Placental epithelial cell (primary cell): ENCODE data around the gene NPW. TPM values are rescaled to one million over a fixed set of nuclear protein-coding genes. Genes with fewer than 3 reads are reported as not detected.

Experiments used
- small RNA-seq: library from RNA; depleted of rRNA; stranded (forward); fragments of <200 nt; gene quantifications from one replicate; pipeline ENCODE3, GENCODE V24; 2012
- total RNA-seq: library from RNA; depleted of rRNA; stranded (reverse); fragments of >200 nt; gene quantifications from 2 replicates; pipeline ENCODE4 v1.2.3, GENCODE V29; 2012

Gene NPW
- 0.33 and 0.39 TPM in 2 replicates for total RNA-seq

DNA sequence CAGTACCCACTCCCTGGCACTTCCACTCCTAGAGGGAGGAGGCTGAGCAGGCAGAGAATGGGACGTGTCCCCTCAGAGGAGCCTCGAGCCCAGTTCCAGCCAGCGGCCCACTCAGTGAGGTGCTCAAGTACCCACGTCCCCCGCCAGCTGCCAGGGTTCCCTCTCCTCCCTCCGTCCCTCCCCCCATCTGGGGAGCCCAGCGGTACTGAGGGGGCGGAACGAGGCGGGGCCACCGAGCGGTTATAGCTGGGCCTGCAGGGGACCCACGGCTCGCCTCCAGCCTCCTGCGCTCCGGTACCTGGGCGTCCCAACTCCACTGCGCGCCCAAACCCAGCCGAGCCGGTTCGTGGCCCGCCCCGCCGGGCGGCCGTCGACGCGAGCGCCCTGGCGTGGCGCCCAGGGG, at the start of gene NPW:
NPW (plus strand) TSS at position 268 of the 403 bp plus-strand sequence.

DNA sequence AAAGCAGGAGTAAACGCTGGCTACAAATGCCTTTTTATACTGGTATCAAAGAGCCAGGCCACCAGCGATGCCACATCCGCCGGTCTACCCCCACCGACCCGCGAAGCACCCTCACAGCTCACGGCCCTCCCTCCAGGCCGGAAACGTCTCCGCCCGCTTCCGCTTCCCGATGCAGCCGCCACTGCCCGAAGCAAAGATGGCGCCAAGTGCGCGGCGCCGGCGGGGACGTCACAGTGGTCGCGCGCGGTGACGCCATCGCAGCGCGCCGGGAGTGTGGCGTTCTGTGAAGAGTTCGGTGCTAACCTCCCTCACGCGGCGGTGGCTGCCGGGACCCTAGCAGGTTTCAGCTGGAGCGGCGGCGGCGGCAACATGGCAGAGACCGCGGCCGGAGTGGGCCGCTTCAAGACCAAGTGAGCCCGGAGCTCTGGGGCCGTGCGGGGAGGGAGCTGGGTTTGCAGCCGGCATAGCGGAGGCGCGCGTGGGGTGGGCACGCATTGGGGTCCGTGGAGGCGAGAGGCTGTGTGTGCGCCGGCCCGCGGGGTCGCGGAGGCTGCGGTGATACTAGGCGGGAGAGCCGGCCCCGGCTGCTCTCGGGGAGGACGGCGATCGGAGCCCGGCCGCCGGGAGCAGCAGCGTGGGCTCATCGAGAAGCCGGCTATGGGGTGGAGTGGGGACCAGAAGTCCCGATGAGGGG, 47.6 kb upstream of the NPW start, which contains the start of gene TBL3:
TBL3 (plus strand) TSS at position 258 of the 694 bp plus-strand sequence; CDS start at position 370, 112 bp downstream.

DNA sequence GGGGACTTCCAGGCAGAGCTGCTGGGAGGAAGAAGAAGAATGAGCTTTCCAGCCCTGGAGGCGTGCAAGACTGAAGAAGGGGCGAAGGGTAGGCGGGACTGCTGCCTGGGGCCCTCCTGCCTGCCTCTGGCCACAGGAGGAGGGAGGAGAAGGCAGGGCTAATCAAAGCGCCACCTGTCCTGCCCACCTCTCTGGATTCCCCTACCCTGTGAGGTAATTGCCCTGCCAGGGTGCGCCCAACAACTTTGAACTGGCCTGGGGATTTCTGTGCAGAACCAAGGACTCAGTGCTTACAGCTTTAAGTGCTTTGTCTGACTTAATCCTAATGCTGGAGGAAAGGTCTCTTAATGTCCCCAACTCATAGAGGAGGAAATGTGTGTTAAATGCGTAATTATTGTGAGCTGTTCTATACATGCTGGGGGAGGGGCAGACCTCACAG, 38.2 kb upstream of the NPW start, which contains the start of gene NOXO1:
NOXO1 (minus strand) TSS at position 72 of the 439 bp plus-strand sequence. CDS start 290 bp downstream, outside the sequence.

GRCh38 chr16:1983544-1984346, 35.8 kb upstream of the NPW start, which contains the start of gene GFER:
Gene GFER (plus strand): TSS chr16:1984193. CDS start chr16:1984219, 26 bp downstream.

GRCh38 chr16:1989209-1990100, 30.1 kb upstream of the NPW start, which contains the start of gene SYNGR3:
Gene SYNGR3 (plus strand): TSS chr16:1989970. CDS start chr16:1990103, 133 bp downstream.

DNA sequence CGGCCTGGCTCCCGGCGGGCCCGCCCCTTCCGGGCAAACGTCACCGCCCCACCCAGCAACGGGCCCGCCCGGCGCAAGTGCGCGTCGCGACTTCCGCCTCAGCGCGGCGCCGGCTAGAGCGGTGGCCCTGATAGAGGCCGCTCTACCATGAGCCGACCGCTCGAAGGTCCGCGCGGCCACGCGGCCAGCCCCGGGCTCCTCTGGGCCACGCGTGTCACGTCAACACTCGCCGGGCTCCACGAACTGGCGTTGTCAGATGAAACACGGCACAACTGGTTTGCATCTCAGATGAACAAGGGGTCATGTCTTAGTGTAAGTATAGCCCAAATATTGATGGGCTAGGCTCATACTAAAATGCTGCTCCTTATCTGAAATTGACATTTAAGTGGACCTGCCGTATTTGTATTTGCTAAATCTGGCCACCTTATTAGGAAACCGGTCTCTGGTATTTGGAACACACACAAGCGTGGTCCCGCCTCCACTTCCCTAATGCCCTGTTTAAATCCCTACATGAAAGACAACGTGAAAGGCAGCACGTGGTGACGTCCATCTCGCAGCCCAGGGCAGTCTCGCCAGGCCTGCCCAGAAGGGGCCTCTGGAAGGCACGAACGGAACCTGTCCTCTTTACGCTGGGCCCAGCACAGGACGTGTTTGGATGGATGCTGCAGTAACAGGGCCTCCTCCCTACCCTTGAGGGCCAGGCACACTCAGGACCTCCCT, 9.6 kb upstream of the NPW start, which contains the start of gene ZNF598:
ZNF598 (minus strand) TSS at position 31 of the 720 bp plus-strand sequence.

GRCh38 chr16:2026461-2027023, 7.0 kb downstream of the NPW start, which contains the start of gene NHERF2:
Gene NHERF2 (plus strand): TSS chr16:2026902. CDS start chr16:2027006, 104 bp downstream.

GRCh38 chr16:2047330-2048115, 27.9 kb downstream of the NPW start, which contains the start of the genes NTHL1 and TSC2:
Gene NTHL1 (minus strand): TSS chr16:2047834. CDS start chr16:2047823, 11 bp downstream.
Gene TSC2 (plus strand): TSS chr16:2047985. CDS start chr16:2048616, 631 bp downstream.

Small RNAs within 50 kb of the gene (small RNA-seq; reads per million reads assigned to genes)
- gene AC005363.2 (0.37 reads per million, percentile 15 among the genes with 10 or more reads in this experiment), gene RN7SL219P (not detected)

Other genes with a start within 250 kb of the NPW start
- gene NME3, start 248.2 kb upstream of the NPW start, total RNA-seq: 36.2 and 52.6 TPM in 2 replicates
- 13.8 and 14.1 TPM in 2 replicates for gene EME2, start 247.0 kb upstream of the NPW start, total RNA-seq
- gene MRPS34, start 246.7 kb upstream of the NPW start, total RNA-seq: 47.1 and 64.6 TPM in 2 replicates
- gene SPSB3, start 237.2 kb upstream of the NPW start, total RNA-seq: 61.6 and 63.6 TPM in 2 replicates
- gene NUBP2, start 236.8 kb upstream of the NPW start, total RNA-seq: 56.5 and 92.0 TPM in 2 replicates
- gene IGFALS, start 226.1 kb upstream of the NPW start, total RNA-seq: not detected in 2 replicates
- gene HAGH, start 193.0 kb upstream of the NPW start, total RNA-seq: 5.9 and 24.5 TPM in 2 replicates
- gene FAHD1, start 192.6 kb upstream of the NPW start, total RNA-seq: 27.9 and 56.2 TPM in 2 replicates
- gene MEIOB, start 147.6 kb upstream of the NPW start, total RNA-seq: not detected in 2 replicates
- gene HS3ST6, start 101.4 kb upstream of the NPW start, total RNA-seq: not detected in 2 replicates
- gene MSRB1, start 76.6 kb upstream of the NPW start, total RNA-seq: 16.9 and 20.2 TPM in 2 replicates
- gene RPL3L, start 65.1 kb upstream of the NPW start, total RNA-seq: not detected in 2 replicates
- gene NDUFB10, start 60.2 kb upstream of the NPW start, total RNA-seq: 113 and 135 TPM in 2 replicates
- 1,769 and 2,866 TPM in 2 replicates for gene RPS2, start 55.0 kb upstream of the NPW start, total RNA-seq
- gene RNF151, start 52.9 kb upstream of the NPW start, total RNA-seq: not detected in 2 replicates
- 27.1 and 50.1 TPM in 2 replicates for gene TBL3, start 47.7 kb upstream of the NPW start, total RNA-seq
- 1.6 and 2.1 TPM in 2 replicates for gene NOXO1, start 38.3 kb upstream of the NPW start, total RNA-seq
- gene GFER, start 35.6 kb upstream of the NPW start, total RNA-seq: 13.0 and 14.9 TPM in 2 replicates
- 3.5 and 4.4 TPM in 2 replicates for gene SYNGR3, start 29.8 kb upstream of the NPW start, total RNA-seq
- gene ZNF598, start 10.0 kb upstream of the NPW start, total RNA-seq: 20.4 and 23.4 TPM in 2 replicates
- gene NHERF2, start 7.1 kb downstream of the NPW start, total RNA-seq: 8.2 and 22.6 TPM in 2 replicates
- 7.9 and 22.7 TPM in 2 replicates for gene NTHL1, start 28.0 kb downstream of the NPW start, total RNA-seq
- 82.8 and 95.0 TPM in 2 replicates for gene TSC2, start 28.2 kb downstream of the NPW start, total RNA-seq
- 62.6 and 99.7 TPM in 2 replicates for gene PKD1, start 116.1 kb downstream of the NPW start, total RNA-seq
- 0.33 and 0.39 TPM in 2 replicates for gene RAB26, start 128.8 kb downstream of the NPW start, total RNA-seq
- gene TRAF7, start 136.0 kb downstream of the NPW start, total RNA-seq: 45.5 and 88.8 TPM in 2 replicates
- under 0.01 TPM in 1 of 2 replicates, not detected in the other for gene CASKIN1, start 176.8 kb downstream of the NPW start, total RNA-seq
- 24.3 and 82.3 TPM in 2 replicates for gene MLST8, start 185.7 kb downstream of the NPW start, total RNA-seq
- gene BRICD5, start 191.1 kb downstream of the NPW start, total RNA-seq: 1.2 and 22.8 TPM in 2 replicates
- gene PGP, start 195.1 kb downstream of the NPW start, total RNA-seq: 13.3 and 23.1 TPM in 2 replicates
- 26.1 and 31.8 TPM in 2 replicates for gene E4F1, start 203.8 kb downstream of the NPW start, total RNA-seq
- gene DNASE1L2, start 216.7 kb downstream of the NPW start, total RNA-seq: 0.22 and 2.0 TPM in 2 replicates
- gene ECI1, start 231.8 kb downstream of the NPW start, total RNA-seq: 20.0 and 35.1 TPM in 2 replicates
- gene RNPS1, start 248.3 kb downstream of the NPW start, total RNA-seq: 85.6 and 129 TPM in 2 replicates